GM21390 (cell line): ENCODE results near the gene DYNC2H1.
A peak's percentile ranks its signal among the peaks of the same experiment; 100 is the strongest.

Experiments used
- ATAC-seq: cut with Tn5 transposase; IDR thresholded peaks from one replicate; pipeline ENCODE4 v1.9.1; 2021; ENCODE audit not compliant: unreplicated experiment

Gene DYNC2H1

DNA sequence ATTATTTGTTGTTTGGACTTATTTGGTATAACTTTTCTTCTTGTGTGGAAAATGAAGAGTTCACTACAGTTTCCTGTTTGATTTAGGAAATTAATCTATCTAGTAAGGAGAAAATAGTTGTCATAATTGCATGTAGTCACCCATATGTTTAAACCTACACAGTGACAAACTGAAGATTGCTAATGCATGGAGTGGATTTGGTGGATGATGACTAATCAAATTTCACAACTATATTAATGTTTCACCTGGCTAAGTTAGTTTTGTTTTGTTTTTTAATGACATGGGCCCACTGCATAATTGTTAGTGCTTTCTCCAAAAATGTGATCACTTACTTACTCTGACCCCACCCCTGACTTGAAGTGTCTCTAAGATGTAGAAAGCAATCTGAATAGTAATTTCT, 170.6 kb downstream of the DYNC2H1 start:
- ATAC-seq = no peak

GRCh38 chr11:103281301-103281700, 172.1 kb downstream of the DYNC2H1 start:
- no peak for ATAC-seq

GRCh38 chr11:103284260-103284659, 175.0 kb downstream of the DYNC2H1 start:
- ATAC-seq = no peak

GRCh38 chr11:103294516-103294915, 185.3 kb downstream of the DYNC2H1 start:
- ATAC-seq = no peak

DNA sequence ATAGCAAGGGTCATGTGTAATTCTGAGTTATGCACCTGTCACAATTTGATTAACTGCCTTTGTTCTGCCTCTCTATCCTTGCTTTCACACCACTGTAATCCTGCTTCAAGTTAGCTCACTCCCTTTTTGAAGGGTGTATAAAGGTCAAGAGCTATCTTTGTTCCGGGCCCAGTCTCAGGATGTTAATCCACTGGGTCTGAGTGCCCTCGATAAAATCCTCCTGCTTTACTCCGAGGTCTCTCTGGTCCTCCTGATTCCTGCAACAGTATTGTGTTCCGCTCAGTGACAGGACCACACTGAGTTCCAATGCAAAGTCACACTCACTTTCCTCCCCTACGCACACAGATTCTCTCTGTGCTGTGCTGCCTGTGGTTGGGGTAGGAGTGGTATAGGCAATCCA, 186.5 kb downstream of the DYNC2H1 start:
- ATAC-seq = no peak

DNA sequence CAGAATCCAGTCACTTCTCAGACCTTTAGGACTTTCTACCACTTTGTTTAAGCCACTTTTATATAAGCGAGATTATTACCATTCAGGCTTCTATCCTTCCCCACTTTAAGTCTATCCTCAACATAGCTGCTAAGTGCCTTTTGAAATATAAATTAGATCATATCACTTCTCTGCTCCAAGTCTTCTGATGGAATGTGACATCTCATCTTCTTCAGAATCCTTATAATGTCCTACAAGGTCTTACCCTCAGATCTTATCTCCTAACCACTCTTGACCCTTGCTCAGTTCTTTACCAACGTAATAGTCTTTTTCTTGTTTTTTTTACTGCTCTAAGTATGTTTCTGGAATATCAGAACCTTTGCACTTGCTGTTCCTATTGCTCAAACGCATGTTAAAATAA, 188.7 kb downstream of the DYNC2H1 start:
- ATAC-seq = no peak

GRCh38 chr11:103315248-103315647, 206.0 kb downstream of the DYNC2H1 start:
- ATAC-seq = no peak

GRCh38 chr11:103317118-103317517, 207.9 kb downstream of the DYNC2H1 start:
- no peak for ATAC-seq

DNA sequence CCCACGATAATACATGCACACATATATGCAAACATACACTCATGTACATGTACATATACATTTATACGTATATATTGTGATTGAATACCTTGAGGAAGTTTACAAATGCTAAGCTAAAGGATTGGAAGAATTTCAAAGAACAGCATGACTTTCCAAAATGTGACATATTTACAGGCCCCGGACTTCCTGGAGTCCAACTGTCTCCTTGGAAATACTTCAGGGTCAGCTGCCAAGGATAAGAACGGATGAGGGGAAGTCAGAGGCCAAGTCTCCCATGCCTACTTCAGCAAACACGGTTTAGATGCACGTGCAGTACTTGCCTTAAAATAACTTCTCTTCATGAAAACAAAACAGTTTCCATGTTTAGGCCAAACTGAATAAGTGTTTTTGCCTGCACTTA, 213.6 kb downstream of the DYNC2H1 start:
- no peak for ATAC-seq

- ATAC-seq = no peak
Measured at GRCh38 chr11:103325686-103326069, 216.5 kb downstream of the DYNC2H1 start.

GRCh38 chr11:103326070-103326794, 217.0 kb downstream of the DYNC2H1 start:
- ATAC-seq = peak; percentile 95

DNA sequence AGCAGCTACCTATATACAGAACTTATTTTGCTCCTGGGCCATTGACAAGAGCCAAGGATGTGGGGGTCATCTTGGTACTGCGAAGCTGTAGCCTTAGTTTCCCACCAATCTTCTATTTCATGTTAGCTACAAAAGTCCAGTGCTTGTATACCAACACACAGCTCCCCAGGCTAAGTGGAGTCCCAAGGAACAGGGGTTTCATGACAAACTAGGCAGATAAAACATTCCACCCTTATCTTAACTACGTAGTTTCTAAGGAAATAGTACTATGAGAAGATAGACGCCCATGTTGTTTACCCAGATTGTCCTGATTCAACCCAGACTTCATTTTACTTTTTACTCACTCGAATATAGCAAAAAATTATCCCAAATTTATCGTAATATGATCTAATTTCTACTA, 218.5 kb downstream of the DYNC2H1 start:
- ATAC-seq = no peak

- no peak for ATAC-seq
Measured at GRCh38 chr11:103332409-103332808, 223.2 kb downstream of the DYNC2H1 start.

GRCh38 chr11:103338621-103339484, 229.6 kb downstream of the DYNC2H1 start:
- no peak for ATAC-seq

DNA sequence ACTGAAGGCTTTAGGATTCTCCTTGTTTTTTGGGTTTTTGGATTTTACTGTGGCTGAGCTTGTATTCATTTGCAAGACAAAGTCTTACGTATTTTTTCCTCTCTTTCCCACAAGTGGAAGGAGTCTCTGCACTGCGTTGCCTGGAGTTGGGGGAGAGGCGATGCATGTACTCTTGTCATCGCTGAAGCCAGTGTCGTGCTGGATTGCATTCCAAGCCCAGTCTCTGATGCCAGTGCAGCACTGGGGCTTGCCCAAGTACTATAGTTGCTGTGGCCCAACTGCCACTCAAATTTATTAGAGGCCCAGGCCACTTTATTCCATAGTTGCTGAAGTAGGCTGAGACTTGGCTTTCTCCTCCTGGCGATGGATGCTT, 230.2 kb downstream of the DYNC2H1 start:
- no peak for ATAC-seq

DNA sequence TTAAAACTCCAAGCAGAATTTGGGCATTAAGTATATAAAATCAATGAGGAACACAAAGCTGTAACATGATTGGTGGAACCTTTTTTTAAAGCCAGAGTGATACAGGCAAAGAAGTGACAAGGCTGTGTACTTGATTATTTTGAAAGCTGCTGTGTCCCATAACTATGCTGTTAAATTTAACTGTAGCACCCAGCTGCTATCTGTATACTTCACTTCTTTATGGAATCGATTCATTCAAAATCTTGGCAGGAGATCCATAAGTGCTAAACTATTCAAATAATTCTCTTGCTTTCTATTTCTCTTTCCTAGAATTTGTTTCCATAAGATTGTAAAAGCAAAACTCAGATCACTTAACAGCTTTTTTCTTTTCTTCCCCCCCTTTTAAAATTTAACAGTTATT, 231.7 kb downstream of the DYNC2H1 start:
- ATAC-seq = no peak

- ATAC-seq = no peak
Measured at GRCh38 chr11:103344886-103345285, 235.7 kb downstream of the DYNC2H1 start.

- ATAC-seq = no peak
Measured at GRCh38 chr11:103349595-103349994, 240.4 kb downstream of the DYNC2H1 start.

DNA sequence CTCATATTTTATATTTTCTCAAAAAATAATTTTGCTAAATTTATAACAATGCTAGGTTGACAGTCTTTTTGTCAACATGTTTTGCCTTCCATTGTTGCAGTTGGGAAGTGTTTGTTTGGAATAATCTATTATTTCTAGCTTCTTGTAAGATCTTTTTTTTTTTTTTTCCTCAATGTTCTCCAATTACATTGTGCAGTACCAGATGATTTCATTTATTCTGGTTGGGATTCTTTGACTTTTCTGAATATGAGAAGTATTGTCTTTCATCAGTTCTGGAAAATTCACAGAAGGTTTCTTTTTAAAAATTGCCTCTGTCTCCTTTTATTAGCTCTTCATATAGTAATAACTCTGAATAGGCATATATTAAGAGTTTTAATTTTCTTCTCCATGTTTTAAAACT, 245.4 kb downstream of the DYNC2H1 start:
- ATAC-seq = no peak

DNA sequence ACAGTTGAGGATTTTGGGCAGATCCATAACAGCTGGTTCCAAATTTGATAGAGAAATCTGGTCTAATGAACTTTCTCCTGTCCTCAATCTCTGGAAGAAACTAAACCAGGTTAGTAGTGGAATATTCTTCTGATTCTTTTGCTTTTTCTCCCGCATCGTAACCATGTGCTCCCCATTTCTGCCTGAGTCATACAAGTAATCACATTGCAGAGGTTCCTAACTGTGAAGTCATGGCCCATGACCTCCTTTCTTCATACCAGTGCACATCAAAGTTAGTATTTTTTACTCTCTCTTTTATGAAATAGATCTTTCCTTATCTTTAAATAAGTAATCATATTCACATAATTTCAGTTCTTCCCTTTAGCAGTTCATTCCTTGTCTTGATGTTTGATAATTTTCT, 249.0 kb downstream of the DYNC2H1 start:
- no peak for ATAC-seq

DNA sequence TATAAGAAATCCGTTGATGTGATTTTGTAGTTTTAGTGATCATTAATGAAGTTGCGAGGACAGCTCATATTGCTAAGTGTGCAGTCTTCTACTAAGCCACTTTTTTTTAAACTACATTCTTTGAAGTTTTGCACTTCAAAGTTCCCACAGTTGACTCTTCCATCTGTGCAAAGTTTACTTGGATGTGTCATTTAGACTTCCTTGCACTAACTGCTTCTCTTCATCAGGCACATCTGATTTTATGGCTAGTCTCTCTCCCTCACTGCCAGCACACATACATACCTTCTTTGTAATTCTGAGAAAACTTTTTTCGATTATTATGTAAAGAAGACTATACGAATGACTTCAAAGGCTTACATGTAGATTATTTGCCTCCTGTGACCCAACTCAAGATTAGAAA, 250.0 kb downstream of the DYNC2H1 start:
- no peak for ATAC-seq

GRCh38 chr11:103364687-103365086, 255.5 kb downstream of the DYNC2H1 start:
- no peak for ATAC-seq
